ENCODE results near the gene MYL9.
"Not testable (repeated sequence)": the region's sequence is repeated elsewhere in the genome, so short reads cannot be mapped to it uniquely, and the experiment has no call there.

Gene MYL9

DNA sequence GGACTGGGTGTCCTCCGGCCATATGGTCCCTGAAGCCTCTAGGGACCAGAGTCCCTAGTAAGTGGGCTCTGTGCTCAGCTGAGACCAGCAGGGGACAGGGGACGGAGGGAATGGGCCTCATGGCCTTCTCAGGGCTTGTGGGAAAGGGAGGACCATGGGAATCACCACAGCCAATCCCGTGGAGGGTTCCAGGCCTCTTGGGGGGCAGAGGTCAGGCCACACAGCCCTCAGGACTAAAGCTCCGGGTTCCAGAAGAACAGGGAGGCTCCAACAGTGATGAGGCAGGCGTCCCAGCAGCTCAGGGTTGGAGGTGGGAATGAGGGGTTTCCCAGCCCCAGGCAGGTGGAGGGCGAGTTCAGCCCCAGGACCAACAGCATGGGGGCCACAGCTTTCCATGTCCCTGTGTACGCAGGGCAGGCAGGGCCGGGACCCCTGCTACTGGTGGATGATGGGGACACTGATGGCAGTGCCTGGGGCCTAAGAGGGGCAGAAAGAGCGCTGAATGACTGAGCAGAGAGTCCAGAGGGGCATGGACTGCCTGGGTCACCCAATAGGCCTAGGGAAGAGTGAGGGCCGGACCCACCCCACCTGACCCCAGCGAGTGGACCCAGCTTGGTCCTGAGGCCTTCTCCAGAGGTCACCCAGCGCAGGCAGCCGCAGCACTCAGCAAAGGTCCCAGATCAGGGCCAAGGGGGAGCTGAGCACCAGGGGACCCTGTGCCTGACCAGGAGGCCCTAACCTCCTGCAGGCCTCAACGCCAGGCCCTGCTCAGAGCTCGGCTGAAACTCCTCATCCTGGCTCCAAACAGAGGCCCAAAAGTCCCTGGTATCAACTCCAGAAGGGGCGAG is 8.8 kb downstream of the MYL9 start:
- no peaks in the 10 kb centered on the region for H3K9me3 Mint-ChIP-seq
- DNase-seq (ENCODE audit: low spot score), result no peak

DNA sequence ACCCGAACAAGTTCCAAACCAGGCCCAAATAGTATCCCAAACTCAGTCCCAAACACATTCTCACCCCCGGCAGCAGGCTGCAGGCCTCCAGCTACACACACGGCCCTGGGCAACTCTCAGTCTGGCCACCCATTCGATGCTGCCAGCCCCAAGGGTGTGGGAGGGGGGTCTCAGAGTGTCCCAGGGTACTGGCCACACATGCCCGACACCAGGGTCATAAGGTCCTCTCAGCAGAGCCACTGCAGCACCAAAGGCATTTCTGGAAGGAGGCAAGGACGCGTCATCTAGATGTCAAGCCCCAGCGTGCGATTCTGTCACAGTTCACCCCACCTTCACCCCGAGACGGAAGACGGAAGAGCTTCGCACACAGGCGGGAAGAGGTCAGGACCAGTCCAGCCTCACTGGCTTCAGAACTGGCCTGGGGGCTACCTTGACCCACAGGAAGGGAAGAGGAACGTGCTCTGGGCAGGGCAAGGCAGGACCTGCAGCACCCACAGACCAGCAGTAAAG is 9.5 kb downstream of the MYL9 start:
- Mint-ChIP-seq H3K4me1 (ENCODE audit: low read depth) (peaks cover 3% of the 10 kb centered on the region), H3K27ac (no peak overlapping the region), H3K27me3 (ENCODE audit: low read depth) (no peaks in the 10 kb centered on the region), H3K9me3 (no peaks in the 10 kb centered on the region), H3K36me3 (ENCODE audit: low read depth) (no peaks in the 10 kb centered on the region), H3K4me3 (no peak overlapping the region)
- DNase-seq (ENCODE audit: low spot score), result no peak

More for the DNA sequence above, 8.8 kb downstream of the MYL9 start:
- H3K4me1 Mint-ChIP-seq (ENCODE audit: low read depth), result peaks cover 1% of the 10 kb centered on the region
- no peaks in the 10 kb centered on the region for H3K27me3 Mint-ChIP-seq (ENCODE audit: low read depth)
- H3K36me3 Mint-ChIP-seq (ENCODE audit: low read depth), result no peaks in the 10 kb centered on the region
- no peak overlapping the region for H3K4me3 Mint-ChIP-seq
- H3K27ac Mint-ChIP-seq, result no peak overlapping the region

GRCh38 chr20:36555248-36555647 is 13.9 kb downstream of the MYL9 start:
- no peak for DNase-seq (ENCODE audit: low spot score)
- H3K27me3 Mint-ChIP-seq (ENCODE audit: low read depth), result no peaks in the 10 kb centered on the region
- H3K4me1 Mint-ChIP-seq (ENCODE audit: low read depth), result peaks cover 11% of the 10 kb centered on the region
- H3K9me3 Mint-ChIP-seq, result no peaks in the 10 kb centered on the region
- H3K36me3 Mint-ChIP-seq (ENCODE audit: low read depth), result no peaks in the 10 kb centered on the region
- H3K27ac Mint-ChIP-seq, result peak overlapping the region; percentile 16
- no peak overlapping the region for H3K4me3 Mint-ChIP-seq

GRCh38 chr20:36562724-36563123 is 21.4 kb downstream of the MYL9 start:
- Mint-ChIP-seq H3K27me3 (ENCODE audit: low read depth) (no peaks in the 10 kb centered on the region), H3K9me3 (peaks cover 5% of the 10 kb centered on the region), H3K36me3 (ENCODE audit: low read depth) (peaks cover 3% of the 10 kb centered on the region), H3K4me3 (no peak overlapping the region), H3K27ac (no peak overlapping the region), H3K4me1 (ENCODE audit: low read depth) (peaks cover 4% of the 10 kb centered on the region)
- no peak for DNase-seq (ENCODE audit: low spot score)

DNA sequence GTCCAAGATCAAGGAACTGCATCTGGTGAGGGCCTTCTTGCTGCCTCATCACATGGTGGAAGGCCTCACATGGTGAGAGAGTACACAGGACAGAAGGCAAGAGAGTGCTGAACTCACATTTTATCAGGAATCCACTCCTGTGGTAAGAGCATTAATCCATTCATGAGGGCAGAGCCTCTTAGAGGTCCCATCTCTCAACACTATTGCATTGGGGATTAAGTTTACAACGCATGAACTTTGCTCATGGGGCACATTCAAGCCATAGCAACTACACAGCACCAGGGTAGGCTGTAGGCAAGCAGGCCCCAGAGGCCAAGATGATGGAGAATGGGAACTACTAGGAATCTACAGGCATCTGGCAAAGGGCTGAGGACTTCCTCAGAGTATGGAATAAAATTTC is 22.1 kb downstream of the MYL9 start:
- Mint-ChIP-seq H3K27me3 (ENCODE audit: low read depth) (no peaks in the 10 kb centered on the region), H3K9me3 (peaks cover 5% of the 10 kb centered on the region), H3K27ac (no peak overlapping the region), H3K36me3 (ENCODE audit: low read depth) (peaks cover 3% of the 10 kb centered on the region), H3K4me1 (ENCODE audit: low read depth) (peaks cover 4% of the 10 kb centered on the region), H3K4me3 (no peak overlapping the region)
- DNase-seq (ENCODE audit: low spot score), result no peak

GRCh38 chr20:36564078-36564725 is 22.9 kb downstream of the MYL9 start:
- H3K4me3 Mint-ChIP-seq; DNase-seq (ENCODE audit: low spot score); H3K27ac Mint-ChIP-seq; H3K9me3 Mint-ChIP-seq; H3K36me3 Mint-ChIP-seq (ENCODE audit: low read depth); H3K27me3 Mint-ChIP-seq (ENCODE audit: low read depth); H3K4me1 Mint-ChIP-seq (ENCODE audit: low read depth): not testable (repeated sequence)

DNA sequence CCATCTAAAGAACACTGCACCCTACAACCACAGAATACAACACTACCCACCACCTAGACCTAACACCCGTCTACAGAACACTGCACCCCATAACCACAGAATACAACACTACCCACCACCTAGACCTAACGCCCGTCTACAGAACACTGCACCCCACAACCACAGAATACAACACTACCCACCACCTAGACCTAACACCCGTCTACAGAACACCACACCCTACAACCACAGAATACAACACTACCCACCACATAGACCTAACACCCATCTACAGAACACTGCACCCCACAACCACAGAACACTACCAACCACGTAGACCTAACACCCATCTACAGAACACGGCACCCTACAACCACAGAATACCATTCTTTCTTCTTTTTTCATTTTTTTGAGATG is 23.4 kb downstream of the MYL9 start:
- not testable (repeated sequence) for H3K4me1 Mint-ChIP-seq (ENCODE audit: low read depth); H3K4me3 Mint-ChIP-seq; H3K27ac Mint-ChIP-seq; DNase-seq (ENCODE audit: low spot score); H3K9me3 Mint-ChIP-seq; H3K36me3 Mint-ChIP-seq (ENCODE audit: low read depth); H3K27me3 Mint-ChIP-seq (ENCODE audit: low read depth)

DNA sequence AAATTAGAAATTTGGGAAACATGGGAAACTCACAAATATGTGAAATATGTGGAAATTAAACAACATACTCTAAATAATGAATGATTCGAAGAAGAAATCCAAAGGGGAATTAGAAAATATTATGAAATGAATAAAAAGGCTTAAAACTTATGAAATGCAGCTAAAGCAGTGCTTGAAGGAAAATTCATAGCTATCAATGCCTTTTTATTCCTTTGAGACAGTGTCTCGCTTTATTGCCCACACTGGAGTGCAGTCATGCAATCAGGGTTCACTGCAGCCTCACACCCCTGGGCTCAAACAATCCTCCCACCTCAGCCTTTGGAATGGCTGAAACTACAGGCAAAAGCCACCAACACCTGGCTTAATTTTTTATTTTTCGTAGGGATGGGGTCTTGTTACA is 24.2 kb downstream of the MYL9 start:
- no peaks in the 10 kb centered on the region for H3K27me3 Mint-ChIP-seq (ENCODE audit: low read depth)
- H3K36me3 Mint-ChIP-seq (ENCODE audit: low read depth), result peaks cover 3% of the 10 kb centered on the region
- H3K9me3 Mint-ChIP-seq, result peaks cover 5% of the 10 kb centered on the region
- peaks cover 4% of the 10 kb centered on the region for H3K4me1 Mint-ChIP-seq (ENCODE audit: low read depth)
- no peak for DNase-seq (ENCODE audit: low spot score)
- no peak overlapping the region for H3K4me3 Mint-ChIP-seq
- H3K27ac Mint-ChIP-seq, result no peak overlapping the region

GRCh38 chr20:36569847-36570429 is 28.6 kb downstream of the MYL9 start:
- H3K27ac Mint-ChIP-seq, result no peak overlapping the region
- H3K4me3 Mint-ChIP-seq, result no peak overlapping the region

DNA sequence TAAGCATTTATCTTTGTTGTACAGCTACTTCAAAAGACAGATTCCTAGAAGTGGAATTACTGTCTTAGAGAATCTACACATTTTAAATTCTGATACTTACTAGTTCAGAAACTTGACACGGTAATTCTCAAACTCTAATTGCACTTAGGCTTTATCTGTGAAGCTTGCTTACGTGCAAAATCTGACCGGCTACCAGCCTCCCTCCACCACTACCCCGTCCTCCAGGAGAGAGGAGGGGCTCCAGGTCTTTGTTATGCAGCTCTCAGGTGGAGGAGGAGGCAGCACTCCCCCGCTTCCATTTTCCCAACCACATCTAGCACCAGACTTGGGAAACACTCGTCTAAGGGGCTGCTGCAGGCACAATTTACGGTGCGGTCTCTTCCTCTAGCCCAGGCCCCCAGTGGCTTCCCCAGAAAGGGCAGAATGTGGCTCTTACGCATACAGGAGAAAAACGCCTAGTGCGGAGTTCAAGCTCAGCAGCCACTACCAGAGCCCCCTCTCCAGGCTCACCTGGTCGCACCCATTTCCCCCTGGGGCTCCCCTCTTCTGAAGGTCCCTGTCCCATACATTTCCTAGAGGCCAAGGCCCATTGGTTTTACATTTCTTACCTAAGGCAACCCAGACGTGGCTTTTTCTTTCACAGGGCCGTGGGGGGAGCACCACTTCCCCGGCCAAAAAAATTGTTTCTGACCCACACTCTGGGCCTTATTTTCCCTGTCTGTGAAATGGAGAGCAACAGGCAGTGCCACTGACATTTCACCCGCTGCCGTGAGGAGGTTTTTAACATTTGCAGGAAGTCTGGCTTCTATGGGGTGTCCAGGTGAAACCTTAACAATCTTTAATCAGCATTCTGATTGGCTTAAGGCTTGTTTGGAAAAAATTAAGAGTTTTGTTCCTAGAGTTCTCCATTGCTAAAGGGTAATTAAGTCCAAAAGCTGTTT is 30.5 kb downstream of the MYL9 start:
- DNase-seq (ENCODE audit: low spot score), result no peak
- H3K9me3 Mint-ChIP-seq, result no peaks in the 10 kb centered on the region
- H3K36me3 Mint-ChIP-seq (ENCODE audit: low read depth), result peaks cover 18% of the 10 kb centered on the region
- peak overlapping the region; percentile 97 for H3K27ac Mint-ChIP-seq
- peak overlapping the region; percentile 84 for H3K4me3 Mint-ChIP-seq
- no peaks in the 10 kb centered on the region for H3K27me3 Mint-ChIP-seq (ENCODE audit: low read depth)
- peaks cover 28% of the 10 kb centered on the region for H3K4me1 Mint-ChIP-seq (ENCODE audit: low read depth)

More at GRCh38 chr20:36569847-36570429, 28.6 kb downstream of the MYL9 start:
- Mint-ChIP-seq H3K36me3 (ENCODE audit: low read depth) (peaks cover 4% of the 10 kb centered on the region), H3K4me1 (ENCODE audit: low read depth) (peaks cover 18% of the 10 kb centered on the region), H3K27me3 (ENCODE audit: low read depth) (no peaks in the 10 kb centered on the region), H3K9me3 (peaks cover under 1% of the 10 kb centered on the region)
- no peak for DNase-seq (ENCODE audit: low spot score)

- DNase-seq (ENCODE audit: low spot score), result peak; percentile 77
- H3K27me3 Mint-ChIP-seq (ENCODE audit: low read depth), result no peaks in the 10 kb centered on the region
- peak overlapping the region; percentile 97 for H3K27ac Mint-ChIP-seq
- H3K4me3 Mint-ChIP-seq, result peak overlapping the region; percentile 84
- peaks cover 19% of the 10 kb centered on the region for H3K36me3 Mint-ChIP-seq (ENCODE audit: low read depth)
- H3K4me1 Mint-ChIP-seq (ENCODE audit: low read depth), result peaks cover 28% of the 10 kb centered on the region
- no peaks in the 10 kb centered on the region for H3K9me3 Mint-ChIP-seq
Observed at GRCh38 chr20:36572701-36573102, 31.4 kb downstream of the MYL9 start.

- H3K9me3 Mint-ChIP-seq, result no peaks in the 10 kb centered on the region
- H3K27ac Mint-ChIP-seq, result peak within 1 kb of the TSS; percentile 97
- H3K36me3 Mint-ChIP-seq (ENCODE audit: low read depth), result peaks cover 20% of the 10 kb centered on the region
- H3K4me1 Mint-ChIP-seq (ENCODE audit: low read depth), result peaks cover 28% of the 10 kb centered on the region
- H3K27me3 Mint-ChIP-seq (ENCODE audit: low read depth), result no peaks in the 10 kb centered on the region
- peak; percentile 87 for DNase-seq (ENCODE audit: low spot score)
- peak within 1 kb of the TSS; percentile 96 for H3K4me3 Mint-ChIP-seq
Observed at GRCh38 chr20:36573103-36573797, 31.9 kb downstream of the MYL9 start, which contains the start of gene TGIF2. Gene TGIF2 (plus strand): TSS chr20:36573597. CDS start chr20:36578775, 5,178 bp downstream.
